H9 (cell line): ENCODE data around the gene MRGPRD. TPM values are rescaled to one million over a fixed set of nuclear protein-coding genes. Genes with fewer than 3 reads are reported as not detected.

Source experiments
- DNase-seq: peaks from one replicate; pipeline ENCODE4 v3.0.0-alpha.2; 2017
- H2AFZ ChIP-seq: one replicate; pipeline ENCODE4 v1.6.1; 2013; ENCODE audit warnings: mild to moderate bottlenecking, low read length, control low read depth, moderate library complexity
- H2AK5ac ChIP-seq: 2 replicates; pipeline ENCODE4 v1.6.1; 2013; ENCODE audit warnings: low read length, control low read depth, mixed read lengths; ENCODE audit not compliant: insufficient read length
- H2BK120ac ChIP-seq: one replicate; pipeline ENCODE4 v1.6.1; 2013; ENCODE audit warnings: low read depth, mild to moderate bottlenecking, low read length, control low read depth, inconsistent platforms; ENCODE audit not compliant: poor library complexity, severe bottlenecking
- H2BK12ac ChIP-seq: 2 replicates; pipeline ENCODE4 v1.6.1; 2013; ENCODE audit warnings: low read length, control low read depth, mixed read lengths, low read depth; ENCODE audit not compliant: insufficient read length
- H2BK15ac ChIP-seq: 2 replicates; pipeline ENCODE4 v1.6.1; 2013; ENCODE audit warnings: low read depth, low read length, control low read depth
- H2BK20ac ChIP-seq: one replicate; pipeline ENCODE4 v1.6.1; 2013; ENCODE audit warnings: low read depth, mild to moderate bottlenecking, low read length, control low read depth, inconsistent platforms; ENCODE audit not compliant: poor library complexity, severe bottlenecking
- H2BK5ac ChIP-seq: 2 replicates; pipeline ENCODE4 v1.6.1; 2013; ENCODE audit warnings: low read length, control low read depth, mixed read lengths; ENCODE audit not compliant: insufficient read length
- H3K14ac ChIP-seq: 2 replicates; pipeline ENCODE4 v1.6.1; 2013; ENCODE audit warnings: low read length, control low read depth; ENCODE audit not compliant: insufficient read depth
- H3K18ac ChIP-seq: 2 replicates; pipeline ENCODE4 v1.6.1; 2013; ENCODE audit warnings: low read depth, mild to moderate bottlenecking, mixed read lengths, low read length, control low read depth; ENCODE audit not compliant: insufficient read length
- H3K23ac ChIP-seq: 2 replicates; pipeline ENCODE4 v1.6.1; 2013; ENCODE audit warnings: low read length, control low read depth, mixed read lengths, low read depth; ENCODE audit not compliant: insufficient read length
- H3K23me2 ChIP-seq: 2 replicates; pipeline ENCODE4 v1.6.1; 2013; ENCODE audit warnings: low read depth, mild to moderate bottlenecking, mixed read lengths, low read length, control low read depth; ENCODE audit not compliant: insufficient read length, poor library complexity, severe bottlenecking
- H3K27ac ChIP-seq: 2 replicates; pipeline ENCODE4 v1.5.1; 2013; ENCODE audit warnings: low read length, control low read depth, mixed read lengths, low read depth; ENCODE audit not compliant: insufficient read length
- H3K27me3 ChIP-seq: 2 replicates; pipeline ENCODE4 v1.6.1; 2013; ENCODE audit warnings: low read length, control low read depth, inconsistent platforms; ENCODE audit not compliant: insufficient read depth
- H3K4ac ChIP-seq: 2 replicates; pipeline ENCODE4 v1.6.1; 2013; ENCODE audit warnings: low read depth, mild to moderate bottlenecking, control low read depth, inconsistent platforms, low read length, moderate library complexity
- H3K4me1 ChIP-seq: 2 replicates; pipeline ENCODE4 v1.6.1; 2013; ENCODE audit warnings: low read length, control low read depth, inconsistent platforms; ENCODE audit not compliant: insufficient read depth
- H3K4me2 ChIP-seq: 2 replicates; pipeline ENCODE4 v1.6.1; 2013; ENCODE audit warnings: low read length, control low read depth, mixed read lengths; ENCODE audit not compliant: insufficient read length, insufficient read depth
- H3K56ac ChIP-seq: 2 replicates; pipeline ENCODE4 v1.6.1; 2013; ENCODE audit warnings: low read depth, mild to moderate bottlenecking, mixed read lengths, low read length, control low read depth; ENCODE audit not compliant: insufficient read length
- H3K79me1 ChIP-seq: 2 replicates; pipeline ENCODE4 v1.6.1; 2013; ENCODE audit warnings: low read depth, mild to moderate bottlenecking, moderate library complexity, low read length, control low read depth, inconsistent platforms; ENCODE audit not compliant: insufficient read depth, poor library complexity, severe bottlenecking
- H3K79me2 ChIP-seq: 2 replicates; pipeline ENCODE4 v1.6.1; 2013; ENCODE audit warnings: low read length, control low read depth, inconsistent platforms; ENCODE audit not compliant: insufficient read depth
- H3K9ac ChIP-seq: 2 replicates; pipeline ENCODE4 v1.6.1; 2013; ENCODE audit warnings: low read length, control low read depth, mixed read lengths; ENCODE audit not compliant: insufficient read length; ENCODE audit errors: extremely low read depth
- H3K9me3 ChIP-seq: one replicate; pipeline ENCODE4 v1.6.1; 2013; ENCODE audit warnings: low read depth, low read length, inconsistent platforms; ENCODE audit not compliant: control insufficient read depth
- H3T11ph ChIP-seq: one replicate; pipeline ENCODE4 v1.6.1; 2013; ENCODE audit warnings: mild to moderate bottlenecking, low read length, control low read depth, inconsistent platforms
- H4K20me1 ChIP-seq: one replicate; pipeline ENCODE4 v1.6.1; 2013; ENCODE audit not compliant: control insufficient read depth, insufficient read length, insufficient read depth
- H4K5ac ChIP-seq: 2 replicates; pipeline ENCODE4 v1.6.1; 2013; ENCODE audit warnings: low read depth, mild to moderate bottlenecking, mixed read lengths, low read length, control low read depth; ENCODE audit not compliant: insufficient read length
- H4K8ac ChIP-seq: replicated peaks from 2 replicates; pipeline ENCODE4 v1.6.1; 2013; ENCODE audit warnings: low read length, control low read depth, mixed read lengths, low read depth; ENCODE audit not compliant: insufficient read length
- H4K91ac ChIP-seq: 2 replicates; pipeline ENCODE4 v1.6.1; 2013; ENCODE audit warnings: low read depth, mild to moderate bottlenecking, moderate library complexity, mixed read lengths, low read length, control low read depth; ENCODE audit not compliant: insufficient read length
- H3K27ac Mint-ChIP-seq, 3 experiments: 2 replicates in 2 of 3; 3 replicates in 1 of 3; pipeline ENCODE4 v1.8.0; 2020 to 2021; ENCODE audit warnings: mixed read lengths in 3 of 3, mild to moderate bottlenecking in 1 of 3, moderate library complexity in 1 of 3
- H3K27me3 Mint-ChIP-seq: 2 replicates; pipeline ENCODE4 v1.8.0; 2021; ENCODE audit warnings: low read depth, mild to moderate bottlenecking, moderate library complexity, mixed read lengths
- H3K36me3 Mint-ChIP-seq, 3 experiments: 2 replicates in 2 of 3; 3 replicates in 1 of 3; pipeline ENCODE4 v1.8.0; 2020 to 2021; ENCODE audit warnings: low read depth in 3 of 3, mixed read lengths in 3 of 3; ENCODE audit not compliant: insufficient read depth in 1 of 3
- H3K4me1 Mint-ChIP-seq, 2 experiments: 2 replicates each; pipeline ENCODE4 v1.8.0; 2020; ENCODE audit warnings: mixed read lengths in 2 of 2
- H3K4me3 Mint-ChIP-seq, 2 experiments: 2 replicates in 1 of 2; 3 replicates in 1 of 2; pipeline ENCODE4 v1.8.0; 2020 to 2021; ENCODE audit warnings: mild to moderate bottlenecking in 2 of 2, mixed read lengths in 2 of 2, moderate library complexity in 1 of 2
- H3K9me3 Mint-ChIP-seq, 2 experiments: 2 replicates in 1 of 2; 3 replicates in 1 of 2; pipeline ENCODE4 v1.8.0; 2020; ENCODE audit warnings: mild to moderate bottlenecking in 2 of 2, mixed read lengths in 2 of 2, moderate library complexity in 1 of 2
- WGBS: extraction: QIAGEN DNeasy Blood & Tissue Kit; methylation state at CpG from one replicate; pipeline ENCODE4 v1.1.7; 2013; ENCODE audit warnings: missing lambda C conversion rate, low lambda C conversion rate, mixed read lengths; ENCODE audit not compliant: insufficient read length; ENCODE audit errors: extremely low coverage; 5-methylcytosine and 5-hydroxymethylcytosine counted together
- total RNA-seq: library from RNA; stranded (reverse); gene quantifications from 2 replicates; pipeline ENCODE4 v1.2.1, GENCODE V29; 2021
- TF ChIP-seq, protein P1 (sequence below): fragments of 200-600 bp; sonication (generic); conservative IDR thresholded peaks from 3 replicates; pipeline ENCODE4 v1.8.0; 2021; ENCODE audit warnings: antibody characterized with exemption, mild to moderate bottlenecking

MRGPRD gene
- total RNA-seq, 1 experiment from 2014 or later: not detected

DNA sequence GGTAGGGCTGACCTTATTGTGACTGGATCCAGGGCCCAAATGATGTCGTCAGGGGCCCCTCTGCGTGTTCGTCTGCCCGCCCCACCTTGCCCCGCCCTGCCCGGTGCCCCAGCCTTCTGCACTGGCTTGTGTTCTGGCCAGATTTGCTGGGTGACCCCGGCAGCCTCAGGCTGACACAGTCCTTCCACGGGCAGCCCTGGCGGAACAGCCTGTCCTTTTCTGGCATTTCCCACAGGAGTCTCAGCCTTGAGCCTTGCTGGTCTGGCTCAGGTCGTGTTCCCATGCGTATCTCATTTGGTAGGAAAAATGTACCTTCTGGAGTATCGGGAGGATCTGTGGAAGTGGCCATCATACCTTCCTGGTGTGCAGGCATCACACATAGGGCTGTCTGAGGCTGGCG lies 46.1 kb downstream of the MRGPRD start:
- Histone ChIP-seq H3K23ac (no peak overlapping the region), H3K4me2 (no peak overlapping the region), H2BK120ac (no peak overlapping the region), H4K20me1 (no peaks in the 10 kb centered on the region), H3K4me1 (no peaks in the 10 kb centered on the region), H3T11ph (no peak overlapping the region), H2BK15ac (no peak overlapping the region), H4K91ac (no peak overlapping the region), H3K18ac (no peak overlapping the region), H3K79me2 (no peaks in the 10 kb centered on the region), H4K5ac (no peak overlapping the region), H3K4ac (no peak overlapping the region), H3K9ac (no peak overlapping the region), H4K8ac (no peak overlapping the region), H3K9me3 (no peaks in the 10 kb centered on the region), H3K23me2 (no peaks in the 10 kb centered on the region), H2BK5ac (no peak overlapping the region), H3K27me3 (no peaks in the 10 kb centered on the region), H3K27ac (no peak overlapping the region), H3K56ac (no peak overlapping the region), H2BK20ac (no peak overlapping the region), H2BK12ac (no peak overlapping the region), H2AK5ac (no peak overlapping the region), H2AFZ (no peak overlapping the region), H3K14ac (no peak overlapping the region), H3K79me1 (no peaks in the 10 kb centered on the region)
- H3K9me3 Mint-ChIP-seq: no peaks in the 10 kb centered on the region
- no peak overlapping the region for H3K4me3 Mint-ChIP-seq
- peaks cover 7 to 51% (median 32%) of the 10 kb centered on the region in 3 experiments; a peak in 6 of 7 replicates for H3K36me3 Mint-ChIP-seq
- TF ChIP-seq, protein P1, sequence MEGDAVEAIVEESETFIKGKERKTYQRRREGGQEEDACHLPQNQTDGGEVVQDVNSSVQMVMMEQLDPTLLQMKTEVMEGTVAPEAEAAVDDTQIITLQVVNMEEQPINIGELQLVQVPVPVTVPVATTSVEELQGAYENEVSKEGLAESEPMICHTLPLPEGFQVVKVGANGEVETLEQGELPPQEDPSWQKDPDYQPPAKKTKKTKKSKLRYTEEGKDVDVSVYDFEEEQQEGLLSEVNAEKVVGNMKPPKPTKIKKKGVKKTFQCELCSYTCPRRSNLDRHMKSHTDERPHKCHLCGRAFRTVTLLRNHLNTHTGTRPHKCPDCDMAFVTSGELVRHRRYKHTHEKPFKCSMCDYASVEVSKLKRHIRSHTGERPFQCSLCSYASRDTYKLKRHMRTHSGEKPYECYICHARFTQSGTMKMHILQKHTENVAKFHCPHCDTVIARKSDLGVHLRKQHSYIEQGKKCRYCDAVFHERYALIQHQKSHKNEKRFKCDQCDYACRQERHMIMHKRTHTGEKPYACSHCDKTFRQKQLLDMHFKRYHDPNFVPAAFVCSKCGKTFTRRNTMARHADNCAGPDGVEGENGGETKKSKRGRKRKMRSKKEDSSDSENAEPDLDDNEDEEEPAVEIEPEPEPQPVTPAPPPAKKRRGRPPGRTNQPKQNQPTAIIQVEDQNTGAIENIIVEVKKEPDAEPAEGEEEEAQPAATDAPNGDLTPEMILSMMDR: no peak
- DNase-seq: no peak
- WGBS: no CpG with 5 or more reads among the region's 13 CpGs
- H3K27me3 Mint-ChIP-seq: no peaks in the 10 kb centered on the region
- no peaks in the 10 kb centered on the region for H3K4me1 Mint-ChIP-seq
- no peak overlapping the region for H3K27ac Mint-ChIP-seq
